ENCODE measurements around the gene CACNB4. TPM values are rescaled to one million over a fixed set of nuclear protein-coding genes. Genes with fewer than 3 reads are reported as not detected.

CACNB4 gene
- total and polyA plus RNA-seq, 9 of the 15 experiments (the other 6 are each of a cell fraction or from before 2014, with no cell fraction given): 0.01 to 0.20 (median 0.04) TPM; not detected in 1

DNA sequence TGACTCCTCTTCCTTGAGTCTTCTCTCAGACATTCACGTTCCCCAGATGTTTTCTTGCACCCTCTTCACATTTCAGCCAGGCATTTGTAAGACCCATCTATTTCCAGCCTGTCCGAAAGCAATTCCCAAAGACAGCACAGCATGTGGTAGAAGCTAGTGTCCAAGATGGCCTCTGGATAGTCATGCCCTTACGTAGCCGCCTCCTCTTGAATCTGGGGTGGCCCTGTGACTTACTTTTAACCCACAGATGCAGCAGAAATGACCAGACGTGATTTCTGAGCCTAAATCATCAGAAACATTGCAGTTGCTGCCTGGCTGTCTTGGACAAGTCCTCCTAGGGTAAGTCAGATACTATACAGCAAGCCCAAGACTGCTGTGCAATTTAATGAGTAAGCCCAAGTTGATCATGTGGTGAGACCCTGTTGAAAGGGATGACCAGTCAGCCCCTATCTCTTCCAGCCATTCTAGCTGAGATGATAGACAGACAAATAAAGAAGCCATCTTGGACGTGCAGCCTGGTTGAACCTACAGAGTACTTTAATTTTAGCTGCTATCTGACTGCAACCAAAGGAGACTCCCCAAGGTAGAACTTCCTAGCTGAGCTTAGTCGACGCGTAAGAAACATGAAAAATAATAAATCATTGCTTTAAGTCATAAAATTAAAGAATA, 282.9 kb downstream of the CACNB4 start (continued):
- TF ChIP-seq TCF7L2 (IDR thresholded peaks at IDR 0.05; ENCODE audit: low read depth, low read length): no peak
- peak; percentile 87 for TF ChIP-seq SMARCA4 (IDR thresholded peaks at IDR 0.05)
- no peak for TF ChIP-seq MAX (CRISPR knock-in tag; IDR thresholded peaks at IDR 0.05)
- TF ChIP-seq HSF4 (CRISPR knock-in tag; IDR thresholded peaks at IDR 0.05; ENCODE audit: borderline replicate concordance): peak; percentile 76; the same call in 1 of the 2 replicates
- TF ChIP-seq ZBTB34 (CRISPR knock-in tag; IDR thresholded peaks at IDR 0.05): peak; percentile 71; the same call in 1 of the 2 replicates
- no peak for TF ChIP-seq ZNF717 (CRISPR knock-in tag; IDR thresholded peaks at IDR 0.05)
- TF ChIP-seq ATF3 (IDR thresholded peaks at IDR 0.05): peak; percentile 43
- no peak for TF ChIP-seq ATF3 (CRISPR knock-in tag; conservative IDR thresholded peaks at IDR 0.05)
- TF ChIP-seq MTA2 (IDR thresholded peaks at IDR 0.05; ENCODE audit: low read depth): peak; percentile 72
- TF ChIP-seq, protein P1, sequence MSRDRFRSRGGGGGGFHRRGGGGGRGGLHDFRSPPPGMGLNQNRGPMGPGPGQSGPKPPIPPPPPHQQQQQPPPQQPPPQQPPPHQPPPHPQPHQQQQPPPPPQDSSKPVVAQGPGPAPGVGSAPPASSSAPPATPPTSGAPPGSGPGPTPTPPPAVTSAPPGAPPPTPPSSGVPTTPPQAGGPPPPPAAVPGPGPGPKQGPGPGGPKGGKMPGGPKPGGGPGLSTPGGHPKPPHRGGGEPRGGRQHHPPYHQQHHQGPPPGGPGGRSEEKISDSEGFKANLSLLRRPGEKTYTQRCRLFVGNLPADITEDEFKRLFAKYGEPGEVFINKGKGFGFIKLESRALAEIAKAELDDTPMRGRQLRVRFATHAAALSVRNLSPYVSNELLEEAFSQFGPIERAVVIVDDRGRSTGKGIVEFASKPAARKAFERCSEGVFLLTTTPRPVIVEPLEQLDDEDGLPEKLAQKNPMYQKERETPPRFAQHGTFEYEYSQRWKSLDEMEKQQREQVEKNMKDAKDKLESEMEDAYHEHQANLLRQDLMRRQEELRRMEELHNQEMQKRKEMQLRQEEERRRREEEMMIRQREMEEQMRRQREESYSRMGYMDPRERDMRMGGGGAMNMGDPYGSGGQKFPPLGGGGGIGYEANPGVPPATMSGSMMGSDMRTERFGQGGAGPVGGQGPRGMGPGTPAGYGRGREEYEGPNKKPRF (IDR thresholded peaks at IDR 0.05; ENCODE audit: low read depth, low read length): no peak
- TF ChIP-seq ZNF184 (CRISPR knock-in tag; IDR thresholded peaks at IDR 0.05): no peak
- TF ChIP-seq YBX1 (IDR thresholded peaks at IDR 0.05): no peak
- no peak for TF ChIP-seq POLR2A (conservative IDR thresholded peaks at IDR 0.05)
- no peak for TF ChIP-seq ZNF274 (IDR thresholded peaks at IDR 0.05; ENCODE audit: borderline replicate concordance, low read depth, low read length)
- TF ChIP-seq ZNF316 (IDR thresholded peaks at IDR 0.05): no peak
- no peak for TF ChIP-seq HMG20A (CRISPR knock-in tag; conservative IDR thresholded peaks at IDR 0.05)
- peak; percentile 65 to 71; a peak in 3 of 4 replicates for TF ChIP-seq KDM1A (IDR thresholded peaks at IDR 0.05)
- TF ChIP-seq EHMT2 (IDR thresholded peaks at IDR 0.05): peak; percentile 63
- TF ChIP-seq ZNF134 (CRISPR knock-in tag; conservative IDR thresholded peaks at IDR 0.05): no peak; the same call in 1 of the 2 replicates
- peak; percentile 91 for TF ChIP-seq POLR2AphosphoS5 (IDR thresholded peaks at IDR 0.05; ENCODE audit: control insufficient read depth, insufficient read depth, low read depth, low read length)
- no peak for TF ChIP-seq CBX1 (IDR thresholded peaks at IDR 0.05; ENCODE audit: low read depth)
- peak; percentile 82; the same call in 1 of the 2 replicates for TF ChIP-seq EP300 (IDR thresholded peaks at IDR 0.05; ENCODE audit: low read length)
- TF ChIP-seq YY1 (IDR thresholded peaks at IDR 0.05; ENCODE audit: borderline replicate concordance in 1 of 3, control insufficient read depth in 1 of 3, extremely low read depth in 1 of 3, insufficient read depth in 3 of 3, insufficient read length in 1 of 3, insufficient replicate concordance in 2 of 3, low read depth in 1 of 3, low read length in 2 of 3): peak in 2 of 3 experiments; percentile 21 to 80
- 0 out of 4 replicates have a peak, but pooled peaks of 1 of the 2 experiments have one; percentile 28 for TF ChIP-seq HDAC1 (IDR thresholded peaks at IDR 0.05)
- TF ChIP-seq ZNF589 (CRISPR knock-in tag; IDR thresholded peaks at IDR 0.05; ENCODE audit: low read depth): 0 out of 2 replicates have a peak, but pooled peaks have one; percentile 23
- TF ChIP-seq ZNF699 (CRISPR knock-in tag; IDR thresholded peaks at IDR 0.05; ENCODE audit: insufficient replicate concordance): no peak

All from K562 (cell line).